H9 (cell line): Measurements from ENCODE around the gene CDK16. TPM values are rescaled to one million over a fixed set of nuclear protein-coding genes. Genes with fewer than 3 reads are reported as not detected.

Experiments used
- DNase-seq: peaks from one replicate; pipeline ENCODE4 v3.0.0-alpha.2; 2017
- H2AFZ ChIP-seq: one replicate; pipeline ENCODE4 v1.6.1; 2013; ENCODE audit warnings: mild to moderate bottlenecking, low read length, control low read depth, moderate library complexity
- H2AK5ac ChIP-seq: 2 replicates; pipeline ENCODE4 v1.6.1; 2013; ENCODE audit warnings: low read length, control low read depth, mixed read lengths; ENCODE audit not compliant: insufficient read length
- H2BK120ac ChIP-seq: one replicate; pipeline ENCODE4 v1.6.1; 2013; ENCODE audit warnings: low read depth, mild to moderate bottlenecking, low read length, control low read depth, inconsistent platforms; ENCODE audit not compliant: poor library complexity, severe bottlenecking
- H2BK12ac ChIP-seq: 2 replicates; pipeline ENCODE4 v1.6.1; 2013; ENCODE audit warnings: low read length, control low read depth, mixed read lengths, low read depth; ENCODE audit not compliant: insufficient read length
- H2BK15ac ChIP-seq: 2 replicates; pipeline ENCODE4 v1.6.1; 2013; ENCODE audit warnings: low read depth, low read length, control low read depth
- H2BK20ac ChIP-seq: one replicate; pipeline ENCODE4 v1.6.1; 2013; ENCODE audit warnings: low read depth, mild to moderate bottlenecking, low read length, control low read depth, inconsistent platforms; ENCODE audit not compliant: poor library complexity, severe bottlenecking
- H2BK5ac ChIP-seq: 2 replicates; pipeline ENCODE4 v1.6.1; 2013; ENCODE audit warnings: low read length, control low read depth, mixed read lengths; ENCODE audit not compliant: insufficient read length
- H3K14ac ChIP-seq: 2 replicates; pipeline ENCODE4 v1.6.1; 2013; ENCODE audit warnings: low read length, control low read depth; ENCODE audit not compliant: insufficient read depth
- H3K18ac ChIP-seq: 2 replicates; pipeline ENCODE4 v1.6.1; 2013; ENCODE audit warnings: low read depth, mild to moderate bottlenecking, mixed read lengths, low read length, control low read depth; ENCODE audit not compliant: insufficient read length
- H3K23ac ChIP-seq: 2 replicates; pipeline ENCODE4 v1.6.1; 2013; ENCODE audit warnings: low read length, control low read depth, mixed read lengths, low read depth; ENCODE audit not compliant: insufficient read length
- H3K23me2 ChIP-seq: 2 replicates; pipeline ENCODE4 v1.6.1; 2013; ENCODE audit warnings: low read depth, mild to moderate bottlenecking, mixed read lengths, low read length, control low read depth; ENCODE audit not compliant: insufficient read length, poor library complexity, severe bottlenecking
- H3K27ac ChIP-seq: 2 replicates; pipeline ENCODE4 v1.5.1; 2013; ENCODE audit warnings: low read length, control low read depth, mixed read lengths, low read depth; ENCODE audit not compliant: insufficient read length
- H3K27me3 ChIP-seq: 2 replicates; pipeline ENCODE4 v1.6.1; 2013; ENCODE audit warnings: low read length, control low read depth, inconsistent platforms; ENCODE audit not compliant: insufficient read depth
- H3K4ac ChIP-seq: 2 replicates; pipeline ENCODE4 v1.6.1; 2013; ENCODE audit warnings: low read depth, mild to moderate bottlenecking, control low read depth, inconsistent platforms, low read length, moderate library complexity
- H3K4me1 ChIP-seq: 2 replicates; pipeline ENCODE4 v1.6.1; 2013; ENCODE audit warnings: low read length, control low read depth, inconsistent platforms; ENCODE audit not compliant: insufficient read depth
- H3K4me2 ChIP-seq: 2 replicates; pipeline ENCODE4 v1.6.1; 2013; ENCODE audit warnings: low read length, control low read depth, mixed read lengths; ENCODE audit not compliant: insufficient read length, insufficient read depth
- H3K56ac ChIP-seq: 2 replicates; pipeline ENCODE4 v1.6.1; 2013; ENCODE audit warnings: low read depth, mild to moderate bottlenecking, mixed read lengths, low read length, control low read depth; ENCODE audit not compliant: insufficient read length
- H3K79me1 ChIP-seq: 2 replicates; pipeline ENCODE4 v1.6.1; 2013; ENCODE audit warnings: low read depth, mild to moderate bottlenecking, moderate library complexity, low read length, control low read depth, inconsistent platforms; ENCODE audit not compliant: insufficient read depth, poor library complexity, severe bottlenecking
- H3K79me2 ChIP-seq: 2 replicates; pipeline ENCODE4 v1.6.1; 2013; ENCODE audit warnings: low read length, control low read depth, inconsistent platforms; ENCODE audit not compliant: insufficient read depth
- H3K9ac ChIP-seq: 2 replicates; pipeline ENCODE4 v1.6.1; 2013; ENCODE audit warnings: low read length, control low read depth, mixed read lengths; ENCODE audit not compliant: insufficient read length; ENCODE audit errors: extremely low read depth
- H3K9me3 ChIP-seq: one replicate; pipeline ENCODE4 v1.6.1; 2013; ENCODE audit warnings: low read depth, low read length, inconsistent platforms; ENCODE audit not compliant: control insufficient read depth
- H3T11ph ChIP-seq: one replicate; pipeline ENCODE4 v1.6.1; 2013; ENCODE audit warnings: mild to moderate bottlenecking, low read length, control low read depth, inconsistent platforms
- H4K20me1 ChIP-seq: one replicate; pipeline ENCODE4 v1.6.1; 2013; ENCODE audit not compliant: control insufficient read depth, insufficient read length, insufficient read depth
- H4K5ac ChIP-seq: 2 replicates; pipeline ENCODE4 v1.6.1; 2013; ENCODE audit warnings: low read depth, mild to moderate bottlenecking, mixed read lengths, low read length, control low read depth; ENCODE audit not compliant: insufficient read length
- H4K8ac ChIP-seq: replicated peaks from 2 replicates; pipeline ENCODE4 v1.6.1; 2013; ENCODE audit warnings: low read length, control low read depth, mixed read lengths, low read depth; ENCODE audit not compliant: insufficient read length
- H4K91ac ChIP-seq: 2 replicates; pipeline ENCODE4 v1.6.1; 2013; ENCODE audit warnings: low read depth, mild to moderate bottlenecking, moderate library complexity, mixed read lengths, low read length, control low read depth; ENCODE audit not compliant: insufficient read length
- H3K27ac Mint-ChIP-seq, 3 experiments: 2 replicates in 2 of 3; 3 replicates in 1 of 3; pipeline ENCODE4 v1.8.0; 2020 to 2021; ENCODE audit warnings: mixed read lengths in 3 of 3, mild to moderate bottlenecking in 1 of 3, moderate library complexity in 1 of 3
- H3K27me3 Mint-ChIP-seq: 2 replicates; pipeline ENCODE4 v1.8.0; 2021; ENCODE audit warnings: low read depth, mild to moderate bottlenecking, moderate library complexity, mixed read lengths
- H3K36me3 Mint-ChIP-seq, 3 experiments: 2 replicates in 2 of 3; 3 replicates in 1 of 3; pipeline ENCODE4 v1.8.0; 2020 to 2021; ENCODE audit warnings: low read depth in 3 of 3, mixed read lengths in 3 of 3; ENCODE audit not compliant: insufficient read depth in 1 of 3
- H3K4me1 Mint-ChIP-seq, 2 experiments: 2 replicates each; pipeline ENCODE4 v1.8.0; 2020; ENCODE audit warnings: mixed read lengths in 2 of 2
- H3K4me3 Mint-ChIP-seq, 2 experiments: 2 replicates in 1 of 2; 3 replicates in 1 of 2; pipeline ENCODE4 v1.8.0; 2020 to 2021; ENCODE audit warnings: mild to moderate bottlenecking in 2 of 2, mixed read lengths in 2 of 2, moderate library complexity in 1 of 2
- H3K9me3 Mint-ChIP-seq, 2 experiments: 2 replicates in 1 of 2; 3 replicates in 1 of 2; pipeline ENCODE4 v1.8.0; 2020; ENCODE audit warnings: mild to moderate bottlenecking in 2 of 2, mixed read lengths in 2 of 2, moderate library complexity in 1 of 2
- CTCF ChIP-seq: fragments of 200-600 bp; sonication (generic); conservative IDR thresholded peaks from 3 replicates; pipeline ENCODE4 v1.8.0; 2021; ENCODE audit warnings: antibody characterized with exemption, mild to moderate bottlenecking
- WGBS: extraction: QIAGEN DNeasy Blood & Tissue Kit; methylation state at CpG from one replicate; pipeline ENCODE4 v1.1.7; 2013; ENCODE audit warnings: missing lambda C conversion rate, low lambda C conversion rate, mixed read lengths; ENCODE audit not compliant: insufficient read length; ENCODE audit errors: extremely low coverage; 5-methylcytosine and 5-hydroxymethylcytosine counted together
- total RNA-seq: library from RNA; stranded (reverse); gene quantifications from 2 replicates; pipeline ENCODE4 v1.2.1, GENCODE V29; 2021

CDK16 gene
- total RNA-seq, 1 experiment from 2014 or later: 226 TPM

- no peaks in the 10 kb centered on the region; a peak in 1 of 5 replicates for H3K9me3 Mint-ChIP-seq
- Histone ChIP-seq H3T11ph (no peak overlapping the region), H2AFZ (no peak overlapping the region), H3K4ac (no peak overlapping the region), H4K20me1 (no peaks in the 10 kb centered on the region), H2BK5ac (no peak overlapping the region), H4K91ac (no peak overlapping the region), H3K4me1 (no peaks in the 10 kb centered on the region), H3K27me3 (no peaks in the 10 kb centered on the region), H4K8ac (no peak overlapping the region), H2BK20ac (no peak overlapping the region), H3K27ac (no peak overlapping the region), H2BK12ac (no peak overlapping the region), H3K4me2 (no peak overlapping the region), H3K9me3 (no peaks in the 10 kb centered on the region), H4K5ac (no peak overlapping the region), H2AK5ac (no peak overlapping the region), H2BK15ac (no peak overlapping the region), H3K23me2 (no peaks in the 10 kb centered on the region), H3K79me2 (peaks cover 13% of the 10 kb centered on the region; the same call in 1 of the 2 replicates), H3K18ac (no peak overlapping the region), H3K14ac (no peak overlapping the region), H3K56ac (no peak overlapping the region), H2BK120ac (no peak overlapping the region), H3K23ac (no peak overlapping the region), H3K9ac (no peak overlapping the region), H3K79me1 (peaks cover 2% of the 10 kb centered on the region)
- WGBS: no CpG with 5 or more reads among the region's 8 CpGs
- H3K4me1 Mint-ChIP-seq: peaks cover 5 to 18% of the 10 kb centered on the region in 2 experiments
- H3K36me3 Mint-ChIP-seq: peaks cover 40 to 51% (median 50%) of the 10 kb centered on the region in 3 experiments; a peak in 6 of 7 replicates
- H3K4me3 Mint-ChIP-seq: no peak overlapping the region
- peaks cover 1% of the 10 kb centered on the region; the same call in 1 of the 2 replicates for H3K27me3 Mint-ChIP-seq
- H3K27ac Mint-ChIP-seq: no peak overlapping the region; a peak in 1 of 7 replicates
- DNase-seq: no peak
- TF ChIP-seq CTCF: no peak
Observed at GRCh38 chrX:47239199-47239598, 20.7 kb downstream of the CDK16 start.
